H9 (cell line): ENCODE measurements around the gene PIK3C3. TPM values are rescaled to one million over a fixed set of nuclear protein-coding genes. Genes with fewer than 3 reads are reported as not detected.

Experiments used
- DNase-seq: peaks from one replicate; pipeline ENCODE4 v3.0.0-alpha.2; 2017
- H2AFZ ChIP-seq: one replicate; pipeline ENCODE4 v1.6.1; 2013; ENCODE audit warnings: mild to moderate bottlenecking, low read length, control low read depth, moderate library complexity
- H2AK5ac ChIP-seq: 2 replicates; pipeline ENCODE4 v1.6.1; 2013; ENCODE audit warnings: low read length, control low read depth, mixed read lengths; ENCODE audit not compliant: insufficient read length
- H2BK120ac ChIP-seq: one replicate; pipeline ENCODE4 v1.6.1; 2013; ENCODE audit warnings: low read depth, mild to moderate bottlenecking, low read length, control low read depth, inconsistent platforms; ENCODE audit not compliant: poor library complexity, severe bottlenecking
- H2BK12ac ChIP-seq: 2 replicates; pipeline ENCODE4 v1.6.1; 2013; ENCODE audit warnings: low read length, control low read depth, mixed read lengths, low read depth; ENCODE audit not compliant: insufficient read length
- H2BK15ac ChIP-seq: 2 replicates; pipeline ENCODE4 v1.6.1; 2013; ENCODE audit warnings: low read depth, low read length, control low read depth
- H2BK20ac ChIP-seq: one replicate; pipeline ENCODE4 v1.6.1; 2013; ENCODE audit warnings: low read depth, mild to moderate bottlenecking, low read length, control low read depth, inconsistent platforms; ENCODE audit not compliant: poor library complexity, severe bottlenecking
- H2BK5ac ChIP-seq: 2 replicates; pipeline ENCODE4 v1.6.1; 2013; ENCODE audit warnings: low read length, control low read depth, mixed read lengths; ENCODE audit not compliant: insufficient read length
- H3K14ac ChIP-seq: 2 replicates; pipeline ENCODE4 v1.6.1; 2013; ENCODE audit warnings: low read length, control low read depth; ENCODE audit not compliant: insufficient read depth
- H3K18ac ChIP-seq: 2 replicates; pipeline ENCODE4 v1.6.1; 2013; ENCODE audit warnings: low read depth, mild to moderate bottlenecking, mixed read lengths, low read length, control low read depth; ENCODE audit not compliant: insufficient read length
- H3K23ac ChIP-seq: 2 replicates; pipeline ENCODE4 v1.6.1; 2013; ENCODE audit warnings: low read length, control low read depth, mixed read lengths, low read depth; ENCODE audit not compliant: insufficient read length
- H3K23me2 ChIP-seq: 2 replicates; pipeline ENCODE4 v1.6.1; 2013; ENCODE audit warnings: low read depth, mild to moderate bottlenecking, mixed read lengths, low read length, control low read depth; ENCODE audit not compliant: insufficient read length, poor library complexity, severe bottlenecking
- H3K27ac ChIP-seq: 2 replicates; pipeline ENCODE4 v1.5.1; 2013; ENCODE audit warnings: low read length, control low read depth, mixed read lengths, low read depth; ENCODE audit not compliant: insufficient read length
- H3K27me3 ChIP-seq: 2 replicates; pipeline ENCODE4 v1.6.1; 2013; ENCODE audit warnings: low read length, control low read depth, inconsistent platforms; ENCODE audit not compliant: insufficient read depth
- H3K4ac ChIP-seq: 2 replicates; pipeline ENCODE4 v1.6.1; 2013; ENCODE audit warnings: low read depth, mild to moderate bottlenecking, control low read depth, inconsistent platforms, low read length, moderate library complexity
- H3K4me1 ChIP-seq: 2 replicates; pipeline ENCODE4 v1.6.1; 2013; ENCODE audit warnings: low read length, control low read depth, inconsistent platforms; ENCODE audit not compliant: insufficient read depth
- H3K4me2 ChIP-seq: 2 replicates; pipeline ENCODE4 v1.6.1; 2013; ENCODE audit warnings: low read length, control low read depth, mixed read lengths; ENCODE audit not compliant: insufficient read length, insufficient read depth
- H3K56ac ChIP-seq: 2 replicates; pipeline ENCODE4 v1.6.1; 2013; ENCODE audit warnings: low read depth, mild to moderate bottlenecking, mixed read lengths, low read length, control low read depth; ENCODE audit not compliant: insufficient read length
- H3K79me1 ChIP-seq: 2 replicates; pipeline ENCODE4 v1.6.1; 2013; ENCODE audit warnings: low read depth, mild to moderate bottlenecking, moderate library complexity, low read length, control low read depth, inconsistent platforms; ENCODE audit not compliant: insufficient read depth, poor library complexity, severe bottlenecking
- H3K79me2 ChIP-seq: 2 replicates; pipeline ENCODE4 v1.6.1; 2013; ENCODE audit warnings: low read length, control low read depth, inconsistent platforms; ENCODE audit not compliant: insufficient read depth
- H3K9ac ChIP-seq: 2 replicates; pipeline ENCODE4 v1.6.1; 2013; ENCODE audit warnings: low read length, control low read depth, mixed read lengths; ENCODE audit not compliant: insufficient read length; ENCODE audit errors: extremely low read depth
- H3K9me3 ChIP-seq: one replicate; pipeline ENCODE4 v1.6.1; 2013; ENCODE audit warnings: low read depth, low read length, inconsistent platforms; ENCODE audit not compliant: control insufficient read depth
- H3T11ph ChIP-seq: one replicate; pipeline ENCODE4 v1.6.1; 2013; ENCODE audit warnings: mild to moderate bottlenecking, low read length, control low read depth, inconsistent platforms
- H4K20me1 ChIP-seq: one replicate; pipeline ENCODE4 v1.6.1; 2013; ENCODE audit not compliant: control insufficient read depth, insufficient read length, insufficient read depth
- H4K5ac ChIP-seq: 2 replicates; pipeline ENCODE4 v1.6.1; 2013; ENCODE audit warnings: low read depth, mild to moderate bottlenecking, mixed read lengths, low read length, control low read depth; ENCODE audit not compliant: insufficient read length
- H4K8ac ChIP-seq: replicated peaks from 2 replicates; pipeline ENCODE4 v1.6.1; 2013; ENCODE audit warnings: low read length, control low read depth, mixed read lengths, low read depth; ENCODE audit not compliant: insufficient read length
- H4K91ac ChIP-seq: 2 replicates; pipeline ENCODE4 v1.6.1; 2013; ENCODE audit warnings: low read depth, mild to moderate bottlenecking, moderate library complexity, mixed read lengths, low read length, control low read depth; ENCODE audit not compliant: insufficient read length
- H3K27ac Mint-ChIP-seq, 3 experiments: 2 replicates in 2 of 3; 3 replicates in 1 of 3; pipeline ENCODE4 v1.8.0; 2020 to 2021; ENCODE audit warnings: mixed read lengths in 3 of 3, mild to moderate bottlenecking in 1 of 3, moderate library complexity in 1 of 3
- H3K27me3 Mint-ChIP-seq: 2 replicates; pipeline ENCODE4 v1.8.0; 2021; ENCODE audit warnings: low read depth, mild to moderate bottlenecking, moderate library complexity, mixed read lengths
- H3K36me3 Mint-ChIP-seq, 3 experiments: 2 replicates in 2 of 3; 3 replicates in 1 of 3; pipeline ENCODE4 v1.8.0; 2020 to 2021; ENCODE audit warnings: low read depth in 3 of 3, mixed read lengths in 3 of 3; ENCODE audit not compliant: insufficient read depth in 1 of 3
- H3K4me1 Mint-ChIP-seq, 2 experiments: 2 replicates each; pipeline ENCODE4 v1.8.0; 2020; ENCODE audit warnings: mixed read lengths in 2 of 2
- H3K4me3 Mint-ChIP-seq, 2 experiments: 2 replicates in 1 of 2; 3 replicates in 1 of 2; pipeline ENCODE4 v1.8.0; 2020 to 2021; ENCODE audit warnings: mild to moderate bottlenecking in 2 of 2, mixed read lengths in 2 of 2, moderate library complexity in 1 of 2
- H3K9me3 Mint-ChIP-seq, 2 experiments: 2 replicates in 1 of 2; 3 replicates in 1 of 2; pipeline ENCODE4 v1.8.0; 2020; ENCODE audit warnings: mild to moderate bottlenecking in 2 of 2, mixed read lengths in 2 of 2, moderate library complexity in 1 of 2
- CTCF ChIP-seq: fragments of 200-600 bp; sonication (generic); conservative IDR thresholded peaks from 3 replicates; pipeline ENCODE4 v1.8.0; 2021; ENCODE audit warnings: antibody characterized with exemption, mild to moderate bottlenecking
- WGBS: extraction: QIAGEN DNeasy Blood & Tissue Kit; methylation state at CpG from one replicate; pipeline ENCODE4 v1.1.7; 2013; ENCODE audit warnings: missing lambda C conversion rate, low lambda C conversion rate, mixed read lengths; ENCODE audit not compliant: insufficient read length; ENCODE audit errors: extremely low coverage; 5-methylcytosine and 5-hydroxymethylcytosine counted together
- total RNA-seq: library from RNA; stranded (reverse); gene quantifications from 2 replicates; pipeline ENCODE4 v1.2.1, GENCODE V29; 2021

PIK3C3 gene
- total RNA-seq, 1 experiment from 2014 or later: 48.8 TPM

GRCh38 chr18:41949206-41949920 is 5.7 kb upstream of the PIK3C3 start:
- Histone ChIP-seq H2BK5ac (no peak overlapping the region), H3K9me3 (no peaks in the 10 kb centered on the region), H3K27ac (no peak overlapping the region), H3K14ac (no peak overlapping the region), H3K18ac (no peak overlapping the region), H3K27me3 (no peaks in the 10 kb centered on the region), H2BK20ac (no peak overlapping the region), H2BK12ac (no peak overlapping the region), H3K9ac (no peak overlapping the region), H3K4me2 (no peak overlapping the region), H4K8ac (no peak overlapping the region), H2AK5ac (no peak overlapping the region), H3K79me1 (no peaks in the 10 kb centered on the region), H3K56ac (no peak overlapping the region), H2BK120ac (no peak overlapping the region), H3K23ac (no peak overlapping the region), H4K91ac (no peak overlapping the region), H2AFZ (no peak overlapping the region), H4K5ac (no peak overlapping the region), H3T11ph (no peak overlapping the region), H3K4me1 (no peaks in the 10 kb centered on the region), H3K79me2 (no peaks in the 10 kb centered on the region), H2BK15ac (no peak overlapping the region), H3K4ac (no peak overlapping the region), H4K20me1 (no peaks in the 10 kb centered on the region), H3K23me2 (no peaks in the 10 kb centered on the region)
- H3K9me3 Mint-ChIP-seq: no peaks in the 10 kb centered on the region
- H3K27ac Mint-ChIP-seq: no peak overlapping the region
- no peaks in the 10 kb centered on the region for H3K36me3 Mint-ChIP-seq
- 0 out of 4 replicates have a peak, but pooled peaks cover 0 to 3% of the 10 kb centered on the region in 2 experiments for H3K4me1 Mint-ChIP-seq
- no peak overlapping the region for H3K4me3 Mint-ChIP-seq
- peaks cover 35% of the 10 kb centered on the region for H3K27me3 Mint-ChIP-seq
- TF ChIP-seq CTCF: no peak
- no peak for DNase-seq
- WGBS: no CpG with 5 or more reads among the region's 2 CpGs
